ENCODE measurements around the gene SULF2. TPM values are rescaled to one million over a fixed set of nuclear protein-coding genes. Genes with fewer than 3 reads are reported as not detected.

SULF2 gene
- total and polyA plus RNA-seq, 2 of the 4 experiments (the other 2 are of a cell fraction), result 0.54 to 0.77 TPM

DNA sequence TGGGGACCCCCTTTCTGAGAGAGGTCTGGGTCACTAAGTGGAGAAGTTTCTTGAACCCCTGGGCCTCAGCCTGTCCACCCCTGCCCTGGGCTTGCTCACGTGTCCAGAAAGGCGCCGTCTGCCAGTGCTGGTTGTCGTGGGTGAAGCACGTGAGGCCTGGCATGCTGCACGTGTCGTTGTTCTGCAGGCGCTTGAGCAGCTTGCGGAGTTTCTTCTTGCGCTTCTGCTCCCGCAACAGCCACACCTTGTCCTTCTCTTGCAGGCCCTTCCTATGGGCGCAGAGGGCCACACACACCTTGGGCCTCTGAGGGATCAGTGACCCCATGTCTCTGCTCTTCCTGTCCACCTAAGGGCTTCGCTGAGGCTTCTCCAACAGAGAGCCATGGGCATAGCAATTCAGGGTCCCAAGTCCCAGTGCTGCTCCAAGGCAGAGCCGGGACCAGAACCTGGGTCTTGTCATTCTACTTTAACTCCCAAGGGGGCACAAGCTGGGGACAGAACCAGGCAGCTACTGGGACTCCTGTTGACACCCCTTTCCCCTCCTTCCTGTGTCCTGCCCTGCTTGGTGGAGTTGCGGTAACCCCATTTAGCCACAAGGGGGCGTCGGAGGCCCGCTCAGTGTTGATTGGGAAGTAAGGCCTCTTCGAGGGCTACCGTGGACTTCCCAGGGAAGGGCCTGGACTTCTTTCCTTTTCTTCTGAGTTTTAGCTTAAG, 121.8 kb downstream of the SULF2 start:
- Histone ChIP-seq H3K9ac (ENCODE audit: low read depth, low read length) (0 out of 2 replicates have a peak overlapping the region, but pooled peaks have one; percentile 43), H2AK9ac (replicated peaks; ENCODE audit: low read depth, low read length, poor library complexity) (no peak overlapping the region), H3K14ac (replicated peaks; ENCODE audit: low read depth, low read length) (0 out of 2 replicates have a peak overlapping the region, but pooled peaks have one; percentile 46), H4K8ac (ENCODE audit: low read depth in 2 of 2, low read length in 2 of 2) (no peak overlapping the region), H3K27me3 (ENCODE audit: control insufficient read depth, insufficient read depth, low read length) (no peaks in the 10 kb centered on the region), H3K4me2 (ENCODE audit: low read depth, low read length) (no peak overlapping the region), H3K9me1 (ENCODE audit: insufficient read depth, low read length) (peaks cover 3% of the 10 kb centered on the region; the same call in 1 of the 2 replicates), H2BK120ac (ENCODE audit: low read depth, low read length) (no peak overlapping the region), H3K27ac (ENCODE audit: insufficient read depth, low read length) (no peak overlapping the region), H2BK5ac (ENCODE audit: low read depth, low read length, poor library complexity, severe bottlenecking) (no peak overlapping the region), H4K91ac (ENCODE audit: insufficient read depth, low read depth, low read length) (no peak overlapping the region), H2AK5ac (ENCODE audit: low read depth, low read length) (no peak overlapping the region; the same call in 1 of the 2 replicates), H3K4ac (ENCODE audit: low read depth, low read length) (no peak overlapping the region), H4K20me1 (ENCODE audit: insufficient read depth, low read length) (no peaks in the 10 kb centered on the region), H3K4me3 (ENCODE audit: insufficient read depth, low read depth, low read length) (no peak overlapping the region), H3K23ac (ENCODE audit: low read depth, low read length) (no peak overlapping the region), H3K18ac (ENCODE audit: low read depth, low read length) (no peak overlapping the region), H3K79me1 (ENCODE audit: low read depth in 1 of 2, low read length in 2 of 2) (no peaks in the 10 kb centered on the region), H2BK20ac (ENCODE audit: low read depth, low read length) (no peak overlapping the region), H3K36me3 (ENCODE audit: control insufficient read depth, insufficient read depth, low read length) (peaks cover 15% of the 10 kb centered on the region; the same call in 1 of the 2 replicates), H2AFZ (replicated peaks; ENCODE audit: low read length, poor library complexity) (peak overlapping the region; percentile 77), H3K4me1 (ENCODE audit: control insufficient read depth, insufficient read depth, low read length) (no peaks in the 10 kb centered on the region), H3K9me3 (ENCODE audit: control insufficient read depth, insufficient read depth, low read length) (no peaks in the 10 kb centered on the region), H3K56ac (ENCODE audit: extremely low read depth, insufficient read depth, low read length) (no peak overlapping the region), H2BK15ac (ENCODE audit: low read depth, low read length) (no peak overlapping the region), H4K5ac (ENCODE audit: low read depth, low read length) (no peak overlapping the region)
- in situ Hi-C loops (cut with MboI; ENCODE audit: low sequenced_read_pairs) (loop anchor here (25.0 kb wide), 1 partner anchor 1249 kb away; the partner anchor contains the start of gene ARFGEF2), intact Hi-C loops (cut with micrococcal nuclease) (loop anchor here (1.0 to 5.0 kb wide), 2 partner anchors 634 to 958 kb away; no protein-coding TSS in a partner anchor), dilution Hi-C loops (cut with HindIII; ENCODE audit: low sequenced_read_pairs, unreplicated experiment) (no loop called here)
- 72% methylated on average over 13 of the region's 20 CpGs; no CpG with 5 or more reads in 1 of the 2 experiments for WGBS, 2 experiments (ENCODE audit: extremely low coverage in 2 of 2, insufficient read length in 1 of 2)
- BruUV-seq (replicated peaks), result no TSS peak
- peak; percentile 97 for ATAC-seq (ENCODE audit: low read depth)
- DNase-seq, result peak; percentile 70
- ChIA-PET CTCF (interaction anchor here (0.8 to 1.8 kb wide), 5 partner anchors 9 to 957 kb away, joined by 3 to 6 read pairs (median 5); no protein-coding TSS in a partner anchor), POLR2A (ENCODE audit: unreplicated experiment) (no interaction called here)
- TF ChIP-seq USF2 (IDR thresholded peaks at IDR 0.05; ENCODE audit: low read depth, low read length), result no peak
- no peak for TF ChIP-seq MAFK (IDR thresholded peaks at IDR 0.05; ENCODE audit: low read depth, low read length)
- no peak for TF ChIP-seq RCOR1 (IDR thresholded peaks at IDR 0.05; ENCODE audit: insufficient replicate concordance, low read length)
- TF ChIP-seq, protein P1, sequence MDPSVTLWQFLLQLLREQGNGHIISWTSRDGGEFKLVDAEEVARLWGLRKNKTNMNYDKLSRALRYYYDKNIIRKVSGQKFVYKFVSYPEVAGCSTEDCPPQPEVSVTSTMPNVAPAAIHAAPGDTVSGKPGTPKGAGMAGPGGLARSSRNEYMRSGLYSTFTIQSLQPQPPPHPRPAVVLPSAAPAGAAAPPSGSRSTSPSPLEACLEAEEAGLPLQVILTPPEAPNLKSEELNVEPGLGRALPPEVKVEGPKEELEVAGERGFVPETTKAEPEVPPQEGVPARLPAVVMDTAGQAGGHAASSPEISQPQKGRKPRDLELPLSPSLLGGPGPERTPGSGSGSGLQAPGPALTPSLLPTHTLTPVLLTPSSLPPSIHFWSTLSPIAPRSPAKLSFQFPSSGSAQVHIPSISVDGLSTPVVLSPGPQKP (IDR thresholded peaks at IDR 0.05; ENCODE audit: borderline replicate concordance, low read depth, low read length), result no peak
- TF ChIP-seq CEBPB (IDR thresholded peaks at IDR 0.05; ENCODE audit: low read depth, low read length), result no peak
- TF ChIP-seq RAD21 (IDR thresholded peaks at IDR 0.05; ENCODE audit: low read length), result peak; percentile 81
- TF ChIP-seq RFX5 (IDR thresholded peaks at IDR 0.05; ENCODE audit: low read depth, low read length), result no peak
- no peak for TF ChIP-seq CHD1 (IDR thresholded peaks at IDR 0.05; ENCODE audit: low read depth, low read length)
- no peak for TF ChIP-seq NFE2L2 (IDR thresholded peaks at IDR 0.05; ENCODE audit: low read depth, low read length)
- no peak for TF ChIP-seq BHLHE40 (IDR thresholded peaks at IDR 0.05; ENCODE audit: low read depth, low read length)
- TF ChIP-seq, protein P2, sequence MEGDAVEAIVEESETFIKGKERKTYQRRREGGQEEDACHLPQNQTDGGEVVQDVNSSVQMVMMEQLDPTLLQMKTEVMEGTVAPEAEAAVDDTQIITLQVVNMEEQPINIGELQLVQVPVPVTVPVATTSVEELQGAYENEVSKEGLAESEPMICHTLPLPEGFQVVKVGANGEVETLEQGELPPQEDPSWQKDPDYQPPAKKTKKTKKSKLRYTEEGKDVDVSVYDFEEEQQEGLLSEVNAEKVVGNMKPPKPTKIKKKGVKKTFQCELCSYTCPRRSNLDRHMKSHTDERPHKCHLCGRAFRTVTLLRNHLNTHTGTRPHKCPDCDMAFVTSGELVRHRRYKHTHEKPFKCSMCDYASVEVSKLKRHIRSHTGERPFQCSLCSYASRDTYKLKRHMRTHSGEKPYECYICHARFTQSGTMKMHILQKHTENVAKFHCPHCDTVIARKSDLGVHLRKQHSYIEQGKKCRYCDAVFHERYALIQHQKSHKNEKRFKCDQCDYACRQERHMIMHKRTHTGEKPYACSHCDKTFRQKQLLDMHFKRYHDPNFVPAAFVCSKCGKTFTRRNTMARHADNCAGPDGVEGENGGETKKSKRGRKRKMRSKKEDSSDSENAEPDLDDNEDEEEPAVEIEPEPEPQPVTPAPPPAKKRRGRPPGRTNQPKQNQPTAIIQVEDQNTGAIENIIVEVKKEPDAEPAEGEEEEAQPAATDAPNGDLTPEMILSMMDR (conservative IDR thresholded peaks at IDR 0.05; ENCODE audit: low read depth, low read length), result peak; percentile 92
- no peak for TF ChIP-seq FOS (IDR thresholded peaks at IDR 0.05; ENCODE audit: low read depth, low read length)
- TF ChIP-seq POLR2A (IDR thresholded peaks at IDR 0.05; ENCODE audit: low read depth, low read length), result no peak
- TF ChIP-seq MAZ (IDR thresholded peaks at IDR 0.05; ENCODE audit: borderline replicate concordance, low read depth, low read length), result peak; percentile 40; the same call in 1 of the 2 replicates

Data from IMR-90 (cell line).